ENCODE measurements around the gene CCDC174.
A peak's percentile ranks its signal among the peaks of the same experiment; 100 is the strongest.
"Not testable (repeated sequence)": the region's sequence is repeated elsewhere in the genome, so short reads cannot be mapped to it uniquely, and the experiment has no call there.

CCDC174 gene

DNA sequence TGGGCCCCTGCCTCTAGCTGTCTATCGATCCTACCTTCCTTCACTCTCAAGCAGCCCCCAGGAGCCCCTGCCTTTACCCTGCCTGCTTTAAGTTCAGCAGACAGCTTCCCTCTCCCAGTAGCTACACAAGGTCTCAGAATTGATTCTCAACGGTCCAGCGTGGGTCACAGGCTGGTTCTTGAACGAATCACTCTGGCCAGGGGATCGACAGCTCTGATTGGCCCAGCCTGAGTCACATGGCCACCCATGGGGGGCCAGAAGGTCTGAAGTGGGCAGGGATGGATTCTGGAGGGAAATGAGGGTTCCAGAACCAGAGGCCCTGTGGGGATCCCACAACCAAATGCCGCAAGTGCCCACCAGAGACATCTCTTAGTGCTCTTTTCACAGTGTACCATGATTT is 23.7 kb upstream of the CCDC174 start:
- DNase-seq (ENCODE audit: low spot score): no peak

DNA sequence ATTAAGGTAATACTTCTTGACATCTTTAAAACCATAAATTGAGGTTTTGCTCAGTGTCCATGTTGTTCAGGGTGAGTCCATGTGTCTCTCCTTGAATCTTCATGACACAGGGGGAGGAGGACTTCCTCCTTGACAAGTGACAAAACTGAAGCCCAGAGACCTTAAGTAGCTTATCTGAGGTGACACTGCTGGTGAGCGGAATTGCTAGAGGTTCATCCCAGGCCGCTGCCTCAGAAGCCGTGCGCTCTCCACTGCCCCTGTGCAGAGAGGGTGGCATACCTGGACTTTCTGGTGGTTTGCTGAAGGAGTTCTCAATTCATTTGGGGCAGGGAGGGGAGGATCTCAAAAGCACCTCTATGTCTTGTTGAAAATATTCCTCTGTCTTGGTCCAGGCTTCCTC is 23.2 kb upstream of the CCDC174 start:
- DNase-seq (ENCODE audit: low spot score): no peak

DNA sequence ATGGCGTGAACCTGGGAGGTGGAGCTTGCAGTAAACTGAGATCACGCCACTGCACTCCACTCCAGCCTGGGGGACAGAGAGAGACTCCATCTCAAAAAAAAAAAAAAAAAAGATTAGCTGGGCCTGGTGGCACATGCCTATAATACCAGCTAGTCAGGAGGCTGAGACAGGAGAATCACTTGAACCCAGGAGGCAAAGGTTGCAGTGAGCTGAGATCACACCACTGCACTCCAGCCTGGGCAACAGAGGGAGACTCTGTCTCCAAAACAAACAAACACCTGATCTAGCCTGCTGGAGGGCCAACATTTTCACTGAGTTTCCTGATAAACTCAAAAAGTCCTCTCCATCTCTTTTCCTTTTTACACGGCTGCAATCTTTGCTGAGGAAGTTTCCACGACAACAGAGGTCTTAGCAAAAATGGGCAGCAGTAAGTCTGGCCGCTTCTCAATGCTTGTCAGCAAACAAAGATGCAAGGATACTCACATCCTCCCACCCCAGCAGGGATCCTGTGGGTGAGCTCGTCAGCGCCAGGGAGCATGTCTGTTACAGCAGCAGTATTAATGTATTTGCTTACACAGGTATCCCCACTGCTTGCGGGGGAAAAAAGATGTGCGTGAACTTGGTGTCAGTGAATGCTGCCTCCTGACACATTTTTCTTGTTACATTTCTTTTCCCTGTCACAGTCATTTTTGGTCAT is 21.0 kb upstream of the CCDC174 start:
- no peak for DNase-seq (ENCODE audit: low spot score)

DNA sequence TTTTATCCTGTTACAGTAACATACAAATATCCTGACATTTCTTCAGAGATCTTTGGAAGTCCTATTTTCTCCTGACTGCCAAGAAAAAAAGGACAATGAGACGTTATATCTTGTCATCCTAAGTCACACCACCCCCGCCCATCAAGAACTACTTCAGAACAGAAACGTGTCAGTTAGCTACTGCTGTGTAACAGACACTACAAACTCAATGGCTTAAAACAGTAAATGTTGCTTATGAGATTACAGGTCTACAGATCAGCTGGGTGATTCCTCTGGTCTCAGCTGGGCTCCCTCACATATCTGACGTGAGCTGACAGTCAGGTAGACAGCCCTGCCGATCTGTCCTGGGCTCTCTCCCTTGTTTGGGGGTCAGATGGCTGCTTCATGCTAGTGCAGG is 20.5 kb upstream of the CCDC174 start:
- DNase-seq (ENCODE audit: low spot score): no peak

DNA sequence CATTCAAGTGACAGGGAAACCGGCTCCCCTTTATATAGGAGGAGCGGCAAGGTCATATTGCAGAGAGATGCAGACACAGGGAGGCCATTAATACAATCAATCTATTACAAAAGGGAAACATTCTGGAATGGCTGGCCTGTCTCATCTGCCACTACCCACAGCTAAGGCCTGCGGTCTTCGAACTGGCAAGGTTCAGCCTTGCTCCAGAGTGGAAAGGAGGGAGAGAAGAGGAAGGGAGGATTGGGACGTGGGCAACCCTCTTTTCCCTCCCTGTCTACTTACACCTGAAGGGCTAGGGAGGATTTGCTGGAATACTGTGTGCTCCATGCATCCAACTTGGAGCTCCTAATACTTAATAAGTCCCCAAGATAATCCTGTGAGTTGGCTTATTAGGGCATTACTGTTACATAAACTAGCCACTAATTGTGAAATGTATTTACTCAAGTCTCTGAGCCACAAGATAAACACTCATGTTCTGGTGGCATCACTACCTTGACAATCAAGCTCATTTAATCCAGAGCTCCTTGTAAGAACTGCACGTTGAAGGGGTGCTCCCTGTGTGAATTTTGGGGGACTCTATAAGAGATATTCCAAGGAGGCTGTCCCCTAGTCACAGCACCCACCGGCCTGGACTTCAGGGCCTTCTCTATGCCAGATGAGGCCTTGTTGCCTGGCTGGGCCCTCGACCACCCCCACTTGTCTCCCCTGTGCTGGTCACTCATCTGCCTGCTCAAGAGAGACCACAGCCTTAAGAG is 19.7 kb upstream of the CCDC174 start:
- DNase-seq (ENCODE audit: low spot score): no peak

DNA sequence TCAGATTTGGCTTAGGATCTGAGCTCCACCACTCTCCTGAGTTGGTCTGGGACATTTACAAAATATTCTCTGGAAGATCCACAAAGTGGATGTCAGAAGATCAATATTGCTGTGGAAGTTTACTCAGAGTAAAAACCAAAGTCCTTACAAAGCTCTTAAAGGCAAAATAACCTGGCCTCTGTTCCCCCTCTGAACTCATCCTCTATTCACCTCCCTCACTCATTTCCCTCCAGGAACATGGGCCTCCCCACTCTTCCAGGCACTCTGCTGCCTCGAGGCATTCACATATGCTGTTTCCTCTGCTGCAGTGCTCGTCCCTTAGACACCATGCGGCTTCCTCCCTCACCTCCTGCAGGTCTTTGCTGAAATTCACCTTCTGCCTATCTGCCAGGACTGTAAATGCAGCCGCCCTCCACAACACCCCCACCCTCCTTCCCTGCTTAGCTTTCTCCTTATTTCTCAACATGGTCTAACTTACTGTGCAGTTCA is 19.1 kb upstream of the CCDC174 start:
- DNase-seq (ENCODE audit: low spot score): no peak

DNA sequence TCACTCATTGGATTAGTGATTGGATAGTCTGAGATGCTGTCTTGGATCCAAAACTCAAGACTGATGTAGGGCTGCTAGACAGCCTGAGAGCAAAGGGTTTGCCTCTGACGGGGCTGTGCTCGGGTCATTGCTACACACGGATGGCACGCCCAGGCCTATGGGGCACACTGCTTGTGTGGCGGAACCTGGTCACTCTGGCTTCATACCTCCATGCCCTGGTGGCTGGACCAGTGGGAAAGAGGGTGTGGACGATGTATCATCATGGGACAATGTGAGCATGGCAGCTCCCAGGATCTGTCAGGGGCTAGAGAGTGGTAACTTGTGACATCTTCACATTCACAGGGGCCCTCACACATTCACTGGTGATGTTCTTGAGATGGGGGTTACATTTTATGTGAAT is 18.1 kb upstream of the CCDC174 start:
- DNase-seq (ENCODE audit: low spot score): no peak

DNA sequence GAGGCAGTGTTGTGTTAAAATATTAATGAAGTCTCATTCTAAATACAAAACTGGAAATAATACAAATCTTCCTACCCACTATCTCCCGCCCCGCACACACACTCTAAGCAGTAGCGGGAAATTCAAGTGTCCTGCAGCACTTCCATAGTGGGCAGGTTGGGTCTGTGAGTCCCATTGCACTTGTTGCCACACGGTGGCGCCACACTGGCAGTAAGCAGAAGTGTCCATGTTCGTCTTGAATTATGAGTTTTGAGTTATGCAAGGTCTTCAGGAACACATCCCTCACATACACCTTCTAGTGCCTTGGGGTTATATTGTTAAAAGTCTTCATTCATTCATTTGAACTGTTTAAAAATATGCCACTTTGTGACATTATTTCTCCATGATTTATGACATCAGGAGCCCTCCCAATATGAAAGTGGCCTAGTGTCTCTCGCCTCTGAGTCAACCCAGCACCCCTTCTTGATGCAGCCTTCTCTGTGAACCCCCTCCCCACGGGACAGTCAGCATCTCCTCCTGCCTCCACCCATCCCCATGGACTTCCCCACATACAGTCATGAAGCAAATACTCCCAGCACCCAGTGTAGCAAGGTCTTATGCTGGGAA is 17.6 kb upstream of the CCDC174 start:
- DNase-seq (ENCODE audit: low spot score): peak; percentile 63

DNA sequence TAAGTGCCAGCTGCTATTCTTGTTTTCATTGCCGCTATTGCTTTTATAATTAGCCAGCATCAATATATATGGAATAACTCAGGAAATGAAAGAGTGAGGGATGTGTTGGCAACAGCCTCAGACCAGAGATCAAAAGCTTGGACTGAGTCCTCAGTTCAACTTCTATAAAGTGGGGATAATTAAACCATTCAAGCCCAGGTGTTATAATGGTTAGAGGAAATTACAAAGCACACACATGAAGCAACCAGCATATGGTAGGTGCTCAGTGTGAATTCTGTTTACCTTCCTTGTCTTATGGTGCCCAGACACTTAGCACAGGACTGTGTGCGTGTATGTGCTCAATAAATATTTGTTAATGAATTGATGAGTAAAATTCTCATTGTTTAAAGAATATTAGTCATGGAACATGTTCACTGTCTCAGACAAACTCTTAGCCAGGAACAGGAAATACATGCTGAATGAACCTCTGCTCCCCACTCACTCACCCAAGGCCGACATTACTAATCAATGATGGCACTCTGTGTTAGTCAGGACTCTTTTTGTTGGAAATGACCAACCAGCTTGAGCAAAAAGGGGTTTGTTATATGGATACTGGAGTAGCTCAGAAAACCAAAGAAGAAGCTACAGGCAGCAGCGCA is 16.7 kb upstream of the CCDC174 start:
- DNase-seq (ENCODE audit: low spot score): no peak

DNA sequence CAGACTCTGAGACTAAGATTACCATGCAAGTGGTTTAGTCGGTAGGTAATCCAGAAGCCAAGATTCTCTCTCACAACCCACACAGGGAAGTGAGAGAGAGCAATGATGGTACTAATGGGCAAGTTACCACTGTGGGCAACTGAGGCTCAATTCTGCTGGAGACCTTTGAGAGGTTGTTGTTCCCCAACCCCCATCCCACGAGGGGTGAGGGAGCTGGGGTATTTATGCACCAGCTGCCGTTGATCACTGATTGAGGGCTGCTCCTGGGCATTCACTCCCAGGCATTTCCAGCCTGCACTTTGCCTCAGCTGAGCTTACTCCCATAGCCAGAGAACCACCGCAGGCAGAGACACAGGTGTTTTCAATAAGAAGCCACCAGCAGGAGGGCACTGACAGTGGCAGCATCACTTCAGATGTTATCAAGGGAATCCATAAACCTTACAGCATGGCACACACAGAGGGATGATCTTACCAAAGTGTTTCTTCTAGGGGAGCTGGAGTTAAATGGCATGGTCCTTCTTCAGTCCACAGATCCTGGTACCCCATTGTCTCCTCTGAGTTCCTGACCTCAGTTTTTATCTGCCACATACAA is 15.0 kb upstream of the CCDC174 start:
- no peak for DNase-seq (ENCODE audit: low spot score)

DNA sequence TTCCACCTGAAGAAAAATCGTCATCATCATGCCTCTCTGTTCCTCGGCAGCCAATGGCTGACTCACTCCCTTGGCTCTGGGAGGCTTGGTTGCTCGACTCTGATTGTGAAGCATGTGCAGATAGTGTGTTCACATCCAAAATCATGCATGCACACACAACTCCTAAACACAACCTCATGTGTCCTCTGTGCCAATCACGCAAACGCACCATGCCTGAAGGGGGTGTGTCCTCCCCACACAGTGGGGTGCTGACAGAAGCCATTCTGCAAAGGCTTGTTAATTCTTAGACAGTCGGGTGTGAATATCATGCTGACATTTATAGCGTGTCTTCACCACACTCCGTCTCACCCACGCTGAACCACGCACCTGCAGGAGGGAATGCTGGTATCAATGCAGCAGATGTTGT is 11.4 kb upstream of the CCDC174 start:
- peak; percentile 32 for DNase-seq (ENCODE audit: low spot score)

DNA sequence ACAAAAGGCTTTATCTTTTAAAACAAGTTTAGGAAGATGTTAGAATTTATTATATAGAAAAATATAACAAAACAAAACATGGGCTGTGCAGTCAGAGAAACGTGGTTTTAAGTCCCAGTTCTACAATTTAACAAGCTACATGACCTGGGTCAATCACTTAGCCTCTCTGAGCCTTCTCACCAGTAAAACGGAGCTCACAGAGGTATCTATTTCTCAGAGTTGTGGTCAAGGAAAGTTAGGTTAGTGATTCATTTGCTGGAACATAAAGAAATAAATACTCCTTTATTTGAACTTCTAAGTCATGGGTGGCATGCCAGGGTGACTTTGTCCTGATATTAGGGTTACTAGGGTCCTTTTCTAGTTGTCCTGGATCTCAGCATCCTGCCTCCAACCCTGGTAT is 10.8 kb upstream of the CCDC174 start:
- DNase-seq (ENCODE audit: low spot score): no peak

DNA sequence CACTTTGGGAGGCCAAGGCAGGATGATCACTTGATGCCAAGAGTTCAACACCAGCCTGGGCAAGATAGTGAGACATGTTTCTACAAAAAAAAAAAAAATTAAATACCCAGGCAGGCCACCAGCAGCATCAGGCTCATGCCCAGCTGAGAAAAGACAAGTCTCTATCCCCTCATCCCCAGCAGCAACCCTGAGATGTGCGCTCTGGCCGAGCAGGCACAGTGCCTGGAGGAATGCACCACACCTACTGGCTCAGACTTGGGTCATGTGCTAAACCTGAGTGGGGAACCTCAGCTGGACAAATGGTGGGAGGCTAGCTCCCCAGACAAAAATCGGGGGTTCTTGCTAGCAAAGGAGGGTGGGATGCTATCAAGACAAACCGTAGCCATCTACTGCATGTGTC is 10.2 kb upstream of the CCDC174 start:
- no peak for DNase-seq (ENCODE audit: low spot score)

DNA sequence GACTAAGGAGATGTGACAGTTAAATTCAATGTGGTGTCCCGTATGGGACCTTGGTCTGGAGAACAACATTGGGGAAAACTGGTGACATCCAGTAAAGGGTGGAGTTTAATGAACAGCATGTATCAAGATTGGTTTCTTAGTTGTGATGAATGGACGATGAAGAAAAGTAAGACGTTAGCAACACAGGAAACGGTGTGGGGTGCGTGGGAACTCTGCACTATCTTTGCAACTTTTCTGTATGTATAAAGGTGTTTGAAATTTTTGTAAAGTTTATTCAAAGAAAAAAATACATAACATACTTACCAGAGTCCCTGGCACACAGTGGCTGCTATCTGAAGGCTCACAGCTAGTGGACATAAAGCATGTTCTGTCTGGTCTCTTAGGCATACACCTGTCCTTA is 6.1 kb upstream of the CCDC174 start:
- no peak for DNase-seq (ENCODE audit: low spot score)

DNA sequence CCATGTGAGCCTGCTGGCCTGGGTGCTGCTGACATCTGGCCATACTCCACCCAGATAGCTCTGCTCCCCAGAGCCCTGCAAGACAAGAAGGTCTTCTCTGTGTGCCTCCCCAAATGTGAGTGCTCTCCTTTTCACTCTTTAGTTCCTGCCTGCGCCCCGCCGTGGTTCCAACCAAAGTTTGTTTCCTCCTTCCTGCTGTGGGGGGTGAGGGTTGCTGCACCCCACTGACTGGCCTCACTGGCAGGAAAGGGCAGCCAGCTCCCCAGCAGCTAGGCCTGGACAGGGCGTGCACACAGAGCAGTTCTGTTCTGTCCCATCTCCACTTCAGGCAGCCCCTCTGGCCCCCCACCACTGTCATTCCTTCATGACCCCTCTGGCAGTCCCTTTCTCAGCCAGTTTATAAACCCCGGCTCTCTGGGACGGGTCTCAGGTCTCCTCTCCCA is 5.4 kb upstream of the CCDC174 start:
- DNase-seq (ENCODE audit: low spot score): no peak

DNA sequence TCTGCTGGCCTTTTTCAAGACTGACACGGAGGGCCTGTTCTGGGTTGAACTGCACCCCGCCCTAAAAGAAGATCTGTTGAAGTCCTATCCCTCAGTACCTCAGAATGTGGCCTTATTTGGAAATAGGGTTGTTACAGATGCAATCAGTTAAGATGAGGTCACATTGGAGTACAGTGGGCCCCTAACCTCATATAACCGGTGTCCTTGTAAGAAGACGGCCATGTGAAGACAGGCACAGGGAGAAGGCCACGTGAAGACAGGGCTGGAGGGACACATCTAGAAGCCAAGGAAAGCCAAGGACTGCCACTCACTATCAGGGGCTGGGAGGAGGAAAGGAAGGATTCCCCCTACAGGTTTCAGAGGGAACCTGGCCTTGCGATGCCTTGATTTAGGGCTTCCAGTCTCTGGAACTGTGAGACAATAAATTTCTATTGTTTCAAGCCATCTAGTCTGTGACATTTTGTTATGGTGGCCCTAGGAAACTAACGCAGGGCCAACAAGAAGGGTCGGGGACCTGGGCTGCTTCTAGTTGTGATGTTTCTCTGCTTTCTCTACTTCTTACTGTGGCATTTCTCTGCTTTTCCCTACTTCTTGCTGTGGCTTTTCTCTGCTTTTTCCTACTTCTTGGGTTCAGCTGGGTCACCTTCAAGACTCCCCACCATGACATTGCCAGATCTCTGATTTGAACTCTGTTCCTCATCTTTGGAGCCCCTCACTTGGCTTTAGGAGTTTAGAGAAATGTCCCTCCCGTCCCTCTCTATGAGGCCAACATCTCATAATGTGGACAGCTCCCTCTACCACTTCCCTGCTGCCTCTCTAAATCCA is 4.8 kb upstream of the CCDC174 start:
- no peak for DNase-seq (ENCODE audit: low spot score)

DNA sequence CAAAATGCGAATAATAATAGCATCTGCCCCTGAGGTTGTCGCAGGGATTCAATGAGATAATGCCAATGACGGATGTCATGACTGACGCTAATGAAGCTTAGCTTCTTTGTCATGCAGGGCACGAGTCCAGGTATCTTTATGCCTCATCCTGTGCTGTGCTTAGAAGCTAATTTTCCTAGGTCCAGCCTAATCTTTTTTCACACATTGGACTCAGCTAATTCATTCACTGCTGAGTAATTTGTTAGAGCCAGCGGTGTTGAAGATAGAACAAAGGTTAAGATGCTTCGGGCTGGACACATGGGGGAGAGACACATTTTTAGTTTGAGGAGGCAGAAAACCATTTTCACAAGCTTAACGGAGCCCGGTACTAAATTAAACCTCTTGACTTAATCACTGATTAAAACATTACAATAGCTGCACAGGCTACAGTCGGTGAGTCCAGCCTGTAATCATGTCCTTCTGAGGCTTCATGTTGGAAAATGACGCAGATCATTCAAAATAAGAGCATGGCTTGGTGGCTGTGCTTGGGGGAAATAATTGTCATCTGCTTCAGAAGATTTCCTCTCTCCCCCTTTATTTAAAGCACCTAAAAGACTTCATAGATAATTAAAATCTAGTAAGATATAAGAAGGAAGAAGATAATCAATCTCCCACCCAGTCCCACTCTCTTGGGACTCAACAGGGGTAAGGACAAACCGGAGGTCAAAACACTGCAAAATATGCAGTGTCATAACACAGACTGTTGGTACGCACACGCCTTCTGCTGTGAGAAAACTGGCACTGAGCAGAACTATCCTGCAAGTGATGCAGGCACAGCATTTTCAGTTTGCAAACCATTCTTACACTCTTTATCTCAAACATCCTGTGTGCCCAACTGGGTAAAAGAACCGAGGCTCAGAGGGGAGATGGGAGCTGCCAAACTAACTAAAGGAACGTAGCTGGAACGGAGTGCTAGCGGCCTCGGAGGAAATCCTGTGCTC is 3.3 kb upstream of the CCDC174 start:
- no peak for DNase-seq (ENCODE audit: low spot score)

DNA sequence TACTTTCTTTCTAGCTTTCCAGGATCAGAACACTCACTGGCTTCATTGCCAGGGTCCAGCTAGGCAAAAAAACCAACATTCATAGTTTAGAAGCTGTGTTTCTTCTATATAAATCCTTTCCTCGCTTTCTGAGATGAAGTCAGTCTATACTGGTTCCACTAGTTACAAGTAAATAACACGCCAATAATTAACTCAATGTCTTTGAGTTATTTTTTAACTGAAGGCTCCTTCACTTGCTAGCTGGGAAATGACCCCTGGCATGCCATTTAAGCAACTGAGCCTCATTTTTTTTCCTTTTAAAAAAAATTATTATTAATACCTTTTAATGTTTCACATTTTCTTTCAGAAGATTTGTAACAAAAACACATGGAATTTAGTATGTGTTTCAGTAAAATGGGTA is 2.1 kb upstream of the CCDC174 start:
- no peak for DNase-seq (ENCODE audit: low spot score)

DNA sequence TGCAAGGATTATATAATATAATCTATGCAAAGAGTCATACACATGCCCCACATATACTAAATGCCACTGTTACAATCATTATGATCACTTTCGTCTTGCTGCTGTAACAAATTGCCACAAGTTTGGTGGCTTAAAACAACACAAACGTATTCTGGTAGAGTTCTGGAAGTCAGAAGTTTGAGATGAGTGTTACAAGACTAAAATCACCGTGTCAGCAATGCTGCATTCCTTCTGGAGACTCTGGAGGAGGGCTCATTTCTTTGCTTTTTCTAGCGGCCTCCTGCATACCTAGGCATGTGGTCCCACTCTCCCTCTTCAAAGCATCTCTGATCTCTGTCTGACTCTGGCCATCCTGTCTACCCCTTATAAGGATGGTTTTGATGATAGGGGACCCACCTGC is 1.4 kb upstream of the CCDC174 start:
- DNase-seq (ENCODE audit: low spot score): no peak

DNA sequence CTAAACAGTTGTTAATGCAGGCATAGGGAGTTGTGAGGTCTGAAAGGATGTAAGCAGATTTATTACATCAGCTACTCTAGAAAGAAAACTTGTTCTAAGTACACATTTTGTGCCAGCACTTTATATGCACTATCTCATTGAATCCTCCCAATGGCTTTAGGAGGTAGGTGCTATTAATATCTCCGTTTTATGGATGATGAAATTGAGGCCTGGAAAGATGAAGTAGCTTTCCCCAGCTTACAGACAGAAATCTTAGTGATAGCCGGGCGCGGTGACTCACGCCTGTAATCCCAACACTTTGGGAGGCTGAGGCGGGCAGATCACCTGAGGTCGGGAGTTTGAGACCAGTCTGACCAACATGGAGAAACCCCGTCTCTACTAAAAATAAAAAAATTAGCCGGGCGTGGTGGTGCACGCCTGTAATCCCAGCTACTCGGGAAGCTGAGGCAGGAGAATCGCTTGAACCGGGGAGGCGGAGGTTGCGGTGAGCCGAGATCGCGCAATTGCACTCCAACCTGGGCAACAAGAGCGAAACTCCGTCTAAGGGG is 872 bp downstream of the CCDC174 start:
- DNase-seq (ENCODE audit: low spot score): not testable (repeated sequence)
